Adipocyte (in vitro differentiated cells): ENCODE results near the gene SIM1.

Source experiments
- DNase-seq: peaks from one replicate; pipeline ENCODE4 v3.0.0-alpha.2; 2015; ENCODE audit warnings: low read depth
- H3K27me3 ChIP-seq: replicated peaks from 2 replicates; pipeline ENCODE4 v1.7.0; 2013; ENCODE audit warnings: mild to moderate bottlenecking, low read length, moderate library complexity; ENCODE audit not compliant: control insufficient read depth, insufficient read depth
- H3K36me3 ChIP-seq: 2 replicates; pipeline ENCODE4 v1.7.0; 2013; ENCODE audit warnings: low read length, mild to moderate bottlenecking, moderate library complexity; ENCODE audit not compliant: control insufficient read depth, insufficient read depth, severe bottlenecking
- H3K4me1 ChIP-seq: 2 replicates; pipeline ENCODE4 v1.7.0; 2013; ENCODE audit warnings: mild to moderate bottlenecking, low read length, moderate library complexity; ENCODE audit not compliant: control insufficient read depth, insufficient read depth
- H3K4me3 ChIP-seq: 2 replicates; pipeline ENCODE4 v1.7.0; 2013; ENCODE audit warnings: mild to moderate bottlenecking, low read length, moderate library complexity
- H3K9ac ChIP-seq: 2 replicates; pipeline ENCODE4 v1.7.0; 2013; ENCODE audit warnings: mild to moderate bottlenecking, low read length, moderate library complexity
- H3K9me3 ChIP-seq: 2 replicates; pipeline ENCODE4 v1.7.0; 2013; ENCODE audit warnings: mild to moderate bottlenecking, low read length, moderate library complexity; ENCODE audit not compliant: control insufficient read depth

Gene SIM1

GRCh38 chr6:100433726-100434435, 30.8 kb downstream of the SIM1 start:
- Histone ChIP-seq H3K27me3 (no peaks in the 10 kb centered on the region), H3K36me3 (peaks cover 10% of the 10 kb centered on the region), H3K9ac (no peak overlapping the region), H3K4me1 (no peaks in the 10 kb centered on the region), H3K9me3 (no peaks in the 10 kb centered on the region), H3K4me3 (no peak overlapping the region)
- no peak for DNase-seq

- H3K4me1 ChIP-seq, result peaks cover 2% of the 10 kb centered on the region
- no peaks in the 10 kb centered on the region for H3K9me3 ChIP-seq
- H3K9ac ChIP-seq, result no peak overlapping the region
- no peak overlapping the region for H3K4me3 ChIP-seq
- H3K27me3 ChIP-seq, result no peaks in the 10 kb centered on the region
- H3K36me3 ChIP-seq, result peaks cover 10% of the 10 kb centered on the region
- no peak for DNase-seq
These were observed 32.6 kb downstream of the SIM1 start for GRCh38 chr6:100432136-100432535.

DNA sequence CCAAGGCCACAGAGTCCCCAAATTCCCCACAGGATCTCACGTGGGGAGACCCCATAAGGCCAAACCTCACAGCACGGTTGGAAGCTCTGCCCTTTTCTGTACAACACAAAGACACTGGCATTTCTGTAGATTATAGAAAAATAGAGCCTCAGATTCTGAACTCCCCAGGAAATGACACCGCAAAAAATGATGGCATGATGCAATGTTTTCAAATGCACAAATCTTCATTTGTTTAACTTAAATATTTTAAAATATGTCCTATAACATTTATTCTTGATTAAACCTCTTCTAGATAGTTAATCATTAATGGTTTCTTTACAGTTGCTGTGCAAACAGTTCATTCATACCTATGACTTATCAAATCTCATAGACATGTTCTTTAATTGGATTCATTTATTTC, 33.8 kb downstream of the SIM1 start:
- H3K4me1 ChIP-seq, result peaks cover 3% of the 10 kb centered on the region
- H3K36me3 ChIP-seq, result peaks cover 7% of the 10 kb centered on the region
- no peak for DNase-seq
- H3K9ac ChIP-seq, result no peak overlapping the region
- H3K9me3 ChIP-seq, result no peaks in the 10 kb centered on the region
- H3K4me3 ChIP-seq, result no peak overlapping the region
- H3K27me3 ChIP-seq, result no peaks in the 10 kb centered on the region

- Histone ChIP-seq H3K4me1 (peaks cover 3% of the 10 kb centered on the region), H3K36me3 (peaks cover 7% of the 10 kb centered on the region), H3K9me3 (no peaks in the 10 kb centered on the region), H3K4me3 (no peak overlapping the region), H3K9ac (no peak overlapping the region), H3K27me3 (no peaks in the 10 kb centered on the region)
- DNase-seq, result no peak
These were observed 37.3 kb downstream of the SIM1 start for GRCh38 chr6:100427452-100427851.

DNA sequence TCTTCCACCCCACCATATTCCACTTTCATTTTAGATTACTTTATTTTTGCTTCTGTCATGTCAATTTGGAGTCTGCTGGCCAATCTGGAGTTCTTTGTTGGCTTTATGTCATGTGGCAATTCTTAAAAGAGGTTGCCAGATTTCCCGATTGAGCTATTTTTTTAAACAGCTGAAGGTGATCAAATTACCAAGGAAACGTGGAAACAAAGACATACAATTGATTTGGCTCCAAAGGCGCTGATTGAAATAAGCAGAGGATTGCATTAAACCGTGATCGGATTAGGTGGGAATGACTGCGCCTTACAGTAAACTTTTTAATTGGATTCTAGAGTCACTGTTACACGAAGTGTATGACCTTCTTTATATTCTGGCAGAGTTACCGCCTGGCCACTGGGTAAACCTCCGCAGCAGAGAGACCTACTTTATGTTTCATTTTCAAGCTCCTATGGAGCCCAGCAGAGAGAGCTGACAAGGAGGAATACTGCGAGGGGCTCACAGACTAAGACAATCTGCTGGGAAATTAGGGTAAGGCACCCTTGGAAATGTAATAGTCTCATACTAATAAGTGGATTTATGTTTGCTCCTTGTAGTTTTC, 37.9 kb downstream of the SIM1 start:
- peaks cover 3% of the 10 kb centered on the region for H3K4me1 ChIP-seq
- no peak overlapping the region for H3K9ac ChIP-seq
- DNase-seq, result no peak
- no peaks in the 10 kb centered on the region for H3K27me3 ChIP-seq
- H3K9me3 ChIP-seq, result no peaks in the 10 kb centered on the region
- no peak overlapping the region for H3K4me3 ChIP-seq
- H3K36me3 ChIP-seq, result peaks cover 7% of the 10 kb centered on the region

GRCh38 chr6:100426241-100426640, 38.5 kb downstream of the SIM1 start:
- Histone ChIP-seq H3K27me3 (no peaks in the 10 kb centered on the region), H3K36me3 (peaks cover 7% of the 10 kb centered on the region), H3K9ac (no peak overlapping the region), H3K9me3 (no peaks in the 10 kb centered on the region), H3K4me1 (peaks cover 3% of the 10 kb centered on the region), H3K4me3 (no peak overlapping the region)
- no peak for DNase-seq

GRCh38 chr6:100420711-100421110, 44.0 kb downstream of the SIM1 start:
- H3K4me3 ChIP-seq, result no peak overlapping the region
- no peaks in the 10 kb centered on the region for H3K27me3 ChIP-seq
- no peaks in the 10 kb centered on the region for H3K9me3 ChIP-seq

DNA sequence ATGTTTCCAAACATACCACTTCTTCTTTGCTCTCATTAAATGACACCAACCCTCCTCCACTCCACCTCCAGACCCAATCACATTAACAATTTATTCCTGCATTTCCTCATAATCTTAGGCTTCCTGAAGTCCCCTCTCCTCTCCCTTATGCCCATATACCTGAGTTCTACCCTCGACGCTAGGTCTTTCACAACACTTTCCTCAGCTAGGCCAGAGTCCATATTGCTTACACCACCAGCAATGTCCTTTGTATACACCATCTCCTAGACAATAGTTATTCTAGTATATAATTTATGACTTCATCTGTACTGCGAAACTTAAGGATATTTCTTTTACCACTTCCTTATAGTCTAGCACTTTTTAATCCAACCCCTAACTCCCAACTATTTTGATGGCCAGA, 47.7 kb downstream of the SIM1 start:
- Histone ChIP-seq H3K36me3 (peaks cover 5% of the 10 kb centered on the region), H3K9me3 (no peaks in the 10 kb centered on the region), H3K4me1 (peaks cover 16% of the 10 kb centered on the region), H3K4me3 (no peak overlapping the region), H3K9ac (no peak overlapping the region), H3K27me3 (no peaks in the 10 kb centered on the region)
- no peak for DNase-seq

More at GRCh38 chr6:100420711-100421110, 44.0 kb downstream of the SIM1 start:
- no peak overlapping the region for H3K9ac ChIP-seq
- H3K4me1 ChIP-seq, result no peaks in the 10 kb centered on the region
- no peak for DNase-seq
- peaks cover 5% of the 10 kb centered on the region for H3K36me3 ChIP-seq

DNA sequence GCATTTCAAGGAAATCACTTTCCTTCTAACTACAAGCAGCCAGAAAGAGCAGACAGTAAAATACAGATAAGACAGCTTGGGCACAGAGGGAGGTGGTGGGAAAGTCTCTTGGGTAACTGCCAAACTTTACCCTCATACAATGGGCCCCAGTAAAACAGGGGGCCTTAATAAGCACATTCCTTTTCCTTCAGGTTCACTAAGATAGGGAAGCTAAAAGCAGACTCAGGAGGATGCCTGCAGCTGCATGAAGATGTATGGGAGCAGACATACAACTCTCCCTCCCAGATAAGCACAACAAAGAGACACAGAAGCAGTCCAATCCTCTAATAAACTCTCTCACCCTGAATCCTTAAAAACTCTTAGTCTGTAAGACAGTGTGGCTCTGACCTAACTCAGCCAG, 49.0 kb downstream of the SIM1 start:
- Histone ChIP-seq H3K4me1 (peaks cover 16% of the 10 kb centered on the region), H3K4me3 (no peak overlapping the region), H3K9me3 (no peaks in the 10 kb centered on the region), H3K9ac (no peak overlapping the region), H3K36me3 (peaks cover 5% of the 10 kb centered on the region), H3K27me3 (no peaks in the 10 kb centered on the region)
- DNase-seq, result no peak

- no peak overlapping the region for H3K9ac ChIP-seq
- peaks cover 16% of the 10 kb centered on the region for H3K4me1 ChIP-seq
- H3K27me3 ChIP-seq, result no peaks in the 10 kb centered on the region
- H3K9me3 ChIP-seq, result no peaks in the 10 kb centered on the region
- no peak for DNase-seq
- peaks cover 11% of the 10 kb centered on the region for H3K36me3 ChIP-seq
- H3K4me3 ChIP-seq, result no peak overlapping the region
These were observed 51.8 kb downstream of the SIM1 start for GRCh38 chr6:100412872-100413271.

- Histone ChIP-seq H3K4me3 (no peak overlapping the region), H3K4me1 (no peaks in the 10 kb centered on the region), H3K27me3 (no peaks in the 10 kb centered on the region), H3K9ac (no peak overlapping the region), H3K36me3 (peaks cover 12% of the 10 kb centered on the region), H3K9me3 (no peaks in the 10 kb centered on the region)
- DNase-seq, result no peak
These were observed 60.7 kb downstream of the SIM1 start for GRCh38 chr6:100404051-100404450.

- DNase-seq, result no peak
- Histone ChIP-seq H3K9ac (no peak overlapping the region), H3K4me1 (no peaks in the 10 kb centered on the region), H3K36me3 (peaks cover 33% of the 10 kb centered on the region), H3K27me3 (no peaks in the 10 kb centered on the region), H3K9me3 (no peaks in the 10 kb centered on the region), H3K4me3 (no peak overlapping the region)
These were observed 71.2 kb downstream of the SIM1 start for GRCh38 chr6:100393493-100393892.
